Brain microvascular endothelial cell (primary cell): ENCODE data around the gene SMIM12.

Source experiments
- DNase-seq: peaks from one replicate; pipeline ENCODE4 v3.0.0-alpha.2; 2020
- H3K27ac ChIP-seq: fragments of 250-450 bp; sonication (Bioruptor Pico); 2 replicates; pipeline ENCODE4 v1.5.1; 2020; ENCODE audit warnings: mild to moderate bottlenecking, moderate library complexity
- H3K27me3 ChIP-seq: fragments of 250-450 bp; sonication (Bioruptor Pico); replicated peaks from 2 replicates; pipeline ENCODE4 v1.5.1; 2020; ENCODE audit warnings: mild to moderate bottlenecking
- H3K36me3 ChIP-seq: fragments of 250-450 bp; sonication (Bioruptor Pico); replicated peaks from 2 replicates; pipeline ENCODE4 v1.5.1; 2020; ENCODE audit warnings: mild to moderate bottlenecking
- H3K4me3 ChIP-seq: 2 replicates; pipeline ENCODE4 v1.5.1; 2011; ENCODE audit warnings: low read depth, mild to moderate bottlenecking, control low read depth, low read length, moderate library complexity
- in situ Hi-C: cut with HindIII; loops from 2 replicates; pipeline ENCODE4 v1.10.0; 2017; ENCODE audit warnings: low sequenced_read_pairs, low pct_ligation_motif_present
- TF ChIP-seq, protein P1 (sequence below): IDR thresholded peaks from 2 replicates; pipeline ENCODE4 v1.5.1; 2011; ENCODE audit warnings: low read depth, mild to moderate bottlenecking, moderate library complexity, low read length, control low read depth, inconsistent platforms; ENCODE audit errors: missing control alignments

SMIM12 gene

DNA sequence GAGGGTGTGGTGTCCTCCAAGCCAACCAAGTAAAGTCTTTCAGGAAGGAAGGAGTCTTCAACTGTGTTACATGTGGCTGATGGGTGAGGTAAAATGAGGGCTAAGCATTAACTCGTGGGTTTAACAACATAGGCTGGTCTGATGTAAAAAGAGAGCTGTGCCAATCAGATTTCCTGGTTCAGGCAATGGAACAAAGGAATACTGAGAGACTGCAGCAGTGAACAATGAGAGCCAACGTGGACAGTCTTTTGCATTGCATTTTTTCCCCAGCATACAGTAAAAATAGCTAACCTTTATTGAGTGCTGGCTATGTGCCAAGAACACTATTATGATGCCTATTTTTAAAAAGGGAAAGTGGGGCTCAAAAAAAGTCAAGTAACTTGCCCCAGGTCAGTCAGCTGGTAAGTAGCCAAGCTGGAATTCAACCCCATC lies 38.8 kb upstream of the SMIM12 start:
- DNase-seq = no peak
- Histone ChIP-seq H3K27me3 (no peaks in the 10 kb centered on the region), H3K36me3 (no peaks in the 10 kb centered on the region), H3K27ac (no peak overlapping the region), H3K4me3 (no peak overlapping the region)
- in situ Hi-C loops = no loop called here
- TF ChIP-seq, protein P1, sequence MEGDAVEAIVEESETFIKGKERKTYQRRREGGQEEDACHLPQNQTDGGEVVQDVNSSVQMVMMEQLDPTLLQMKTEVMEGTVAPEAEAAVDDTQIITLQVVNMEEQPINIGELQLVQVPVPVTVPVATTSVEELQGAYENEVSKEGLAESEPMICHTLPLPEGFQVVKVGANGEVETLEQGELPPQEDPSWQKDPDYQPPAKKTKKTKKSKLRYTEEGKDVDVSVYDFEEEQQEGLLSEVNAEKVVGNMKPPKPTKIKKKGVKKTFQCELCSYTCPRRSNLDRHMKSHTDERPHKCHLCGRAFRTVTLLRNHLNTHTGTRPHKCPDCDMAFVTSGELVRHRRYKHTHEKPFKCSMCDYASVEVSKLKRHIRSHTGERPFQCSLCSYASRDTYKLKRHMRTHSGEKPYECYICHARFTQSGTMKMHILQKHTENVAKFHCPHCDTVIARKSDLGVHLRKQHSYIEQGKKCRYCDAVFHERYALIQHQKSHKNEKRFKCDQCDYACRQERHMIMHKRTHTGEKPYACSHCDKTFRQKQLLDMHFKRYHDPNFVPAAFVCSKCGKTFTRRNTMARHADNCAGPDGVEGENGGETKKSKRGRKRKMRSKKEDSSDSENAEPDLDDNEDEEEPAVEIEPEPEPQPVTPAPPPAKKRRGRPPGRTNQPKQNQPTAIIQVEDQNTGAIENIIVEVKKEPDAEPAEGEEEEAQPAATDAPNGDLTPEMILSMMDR = no peak

DNA sequence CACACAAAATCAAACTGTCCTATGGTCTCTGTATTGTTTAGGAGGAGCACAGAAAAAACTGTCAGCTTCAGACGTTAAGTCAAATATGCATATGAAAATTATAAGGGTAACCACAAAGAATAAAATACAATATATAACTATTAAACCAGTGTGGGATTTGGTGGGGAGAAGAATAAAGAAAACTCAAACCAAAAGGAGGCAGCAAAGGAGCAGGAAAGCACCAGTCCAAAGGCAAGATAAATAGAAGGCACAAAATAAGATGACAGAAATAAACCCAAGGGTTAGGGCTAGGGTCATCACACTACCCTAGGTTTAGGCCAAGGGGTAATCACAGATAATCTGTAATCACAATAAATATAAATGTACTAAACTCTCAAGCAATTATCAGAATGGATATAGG lies 37.1 kb upstream of the SMIM12 start:
- Histone ChIP-seq H3K27ac (no peak overlapping the region), H3K27me3 (no peaks in the 10 kb centered on the region), H3K36me3 (no peaks in the 10 kb centered on the region), H3K4me3 (no peak overlapping the region)
- no peak for DNase-seq
- TF ChIP-seq, protein P1 = peak; percentile 17
- in situ Hi-C loops = no loop called here

DNA sequence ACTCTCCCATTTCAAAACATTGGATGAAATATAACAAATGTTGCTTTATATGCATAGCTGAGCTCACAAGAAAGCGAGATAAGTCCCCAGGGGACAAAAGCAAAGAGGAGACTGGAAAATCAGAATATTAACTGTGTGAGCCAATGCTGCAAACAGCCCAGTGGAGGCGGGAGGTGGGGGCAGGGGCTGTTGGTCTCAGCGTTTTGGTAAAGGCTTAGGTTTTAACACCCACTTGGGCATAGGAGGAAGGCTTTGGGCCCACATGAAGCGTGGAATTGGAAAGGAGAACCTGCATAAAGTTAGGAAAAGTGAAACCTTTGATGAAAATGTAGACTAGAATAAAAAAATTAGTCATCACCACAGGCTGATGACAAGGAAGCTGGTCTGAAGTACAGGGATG lies 30.2 kb upstream of the SMIM12 start:
- DNase-seq = no peak
- Histone ChIP-seq H3K27me3 (peaks cover 11% of the 10 kb centered on the region), H3K36me3 (no peaks in the 10 kb centered on the region), H3K27ac (no peak overlapping the region), H3K4me3 (no peak overlapping the region)
- TF ChIP-seq, protein P1 = no peak
- in situ Hi-C loops = no loop called here

DNA sequence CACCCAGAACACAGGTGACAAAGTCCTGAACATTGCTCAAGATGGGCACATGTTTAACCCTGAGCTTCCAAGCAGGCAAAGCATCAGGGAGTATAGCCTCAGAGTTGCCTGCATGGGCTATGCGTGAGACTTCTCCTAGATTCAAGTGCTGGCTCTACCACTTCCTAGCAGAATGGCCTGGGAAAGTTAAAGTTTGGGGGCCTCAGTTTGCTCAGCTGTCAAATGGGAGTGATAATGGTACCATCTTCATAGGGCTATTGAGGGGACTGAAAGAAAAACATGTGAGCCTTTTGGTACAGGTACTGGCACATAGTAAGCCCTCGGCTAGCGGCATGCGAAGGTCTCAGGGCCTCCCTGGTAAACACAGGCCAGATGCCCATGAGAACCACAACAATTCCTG lies 28.0 kb upstream of the SMIM12 start:
- H3K4me3 ChIP-seq = no peak overlapping the region
- no peaks in the 10 kb centered on the region for H3K36me3 ChIP-seq
- H3K27ac ChIP-seq = no peak overlapping the region
- in situ Hi-C loops = no loop called here
- peaks cover 21% of the 10 kb centered on the region for H3K27me3 ChIP-seq
- no peak for DNase-seq
- TF ChIP-seq, protein P1 = no peak

DNA sequence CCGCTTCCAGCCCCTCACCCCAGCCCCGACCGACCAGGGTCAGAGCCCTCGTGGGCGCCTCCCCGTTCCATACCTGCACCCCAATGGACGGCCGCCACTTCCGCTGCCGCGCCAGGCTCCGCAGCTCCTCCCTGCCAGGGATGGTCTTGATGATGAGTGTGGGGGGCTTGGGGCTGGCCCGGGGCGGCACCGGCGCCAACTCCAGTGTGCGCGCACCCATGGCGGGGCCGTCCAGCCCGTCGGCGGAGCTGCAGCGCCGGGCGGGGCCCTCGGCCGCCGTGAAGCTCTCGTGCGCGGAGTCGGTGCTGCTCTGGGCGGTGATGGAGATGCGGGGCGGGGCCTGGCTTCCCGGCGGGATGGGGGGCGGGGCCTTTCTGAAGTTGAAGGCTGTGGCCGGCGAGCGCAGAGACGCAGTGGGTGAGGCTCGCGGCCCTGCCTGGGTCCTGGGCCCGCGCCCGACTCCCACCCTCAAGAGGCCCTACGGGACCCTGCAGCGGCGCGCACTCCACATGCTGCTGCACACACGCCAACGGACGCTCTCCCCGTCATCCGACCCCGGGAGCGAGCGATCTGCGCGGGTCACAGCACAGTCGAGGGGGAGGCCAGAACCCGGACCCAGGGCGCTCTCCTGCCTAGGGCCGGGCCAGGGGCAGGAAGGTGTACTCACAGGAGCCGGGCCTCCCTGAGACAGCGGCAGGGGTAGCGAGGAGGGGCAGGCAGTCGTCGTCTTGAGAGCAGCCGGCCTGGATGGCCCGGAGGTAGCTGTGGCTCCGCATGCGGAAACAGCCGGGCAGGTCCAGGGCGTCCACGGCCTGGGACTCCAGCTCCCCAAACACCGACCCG lies 26.1 kb upstream of the SMIM12 start:
- in situ Hi-C loops = no loop called here
- DNase-seq = peak; percentile 6
- no peaks in the 10 kb centered on the region for H3K36me3 ChIP-seq
- H3K4me3 ChIP-seq = peak overlapping the region; percentile 52
- TF ChIP-seq, protein P1 = no peak
- H3K27me3 ChIP-seq = peaks cover 21% of the 10 kb centered on the region
- H3K27ac ChIP-seq = no peak overlapping the region
